ENCODE data around the gene GSTM2. TPM values are rescaled to one million over a fixed set of nuclear protein-coding genes. Genes with fewer than 3 reads are reported as not detected.

The GSTM2 gene
- total RNA-seq: 10 to 100 TPM; 49.0 to 72.4 TPM

- no peaks in the 10 kb centered on the region for H3K27me3 ChIP-seq (replicated peaks; ENCODE audit: insufficient read depth)
- H3K4me1 ChIP-seq (ENCODE audit: control insufficient read depth in 1 of 2, low read depth in 2 of 2): peaks cover 6 to 11% of the 10 kb centered on the region in 2 donors
- DNase-seq (ENCODE audit: low spot score) (peak; percentile 65), ATAC-seq (ENCODE audit: insufficient number of reproducible peaks, low FRiP score, low read depth) (peak; percentile 89)
- H3K4me3 ChIP-seq: peak within 1 kb of the TSS; percentile 78
- H3K27ac ChIP-seq: peak within 1 kb of the TSS; percentile 39 to 42
- H3K36me3 ChIP-seq: peaks cover 5% of the 10 kb centered on the region
- H3K9me3 ChIP-seq: no peaks in the 10 kb centered on the region
- no peak for TF ChIP-seq CTCF (IDR thresholded peaks at IDR 0.05)
These were observed at the start of gene GSTM2 for GRCh38 chr1:109667452-109668122. TSS of gene GSTM2 (plus strand) at chr1:109668057. CDS start at chr1:109668116, 59 bp downstream.

GRCh38 chr1:109618661-109619575, 48.9 kb upstream of the GSTM2 start:
- DNase-seq (ENCODE audit: low spot score) (no peak), ATAC-seq (ENCODE audit: insufficient number of reproducible peaks, low FRiP score, low read depth) (no peak)
- Histone ChIP-seq H3K27me3 (replicated peaks; ENCODE audit: insufficient read depth) (no peaks in the 10 kb centered on the region), H3K27ac (peak overlapping the region; percentile 79 to 93), H3K4me1 (ENCODE audit: control insufficient read depth in 1 of 2, low read depth in 2 of 2) (peaks cover 23 to 36% of the 10 kb centered on the region in 2 donors), H3K9me3 (no peaks in the 10 kb centered on the region), H3K36me3 (no peaks in the 10 kb centered on the region), H3K4me3 (peak overlapping the region; percentile 88)
- TF ChIP-seq CTCF (IDR thresholded peaks at IDR 0.05): no peak

- H3K27ac ChIP-seq: peak within 1 kb of the TSS; percentile 79 to 93
- H3K27me3 ChIP-seq (replicated peaks; ENCODE audit: insufficient read depth): no peaks in the 10 kb centered on the region
- no peaks in the 10 kb centered on the region for H3K9me3 ChIP-seq
- ATAC-seq (ENCODE audit: insufficient number of reproducible peaks, low FRiP score, low read depth) (peak; percentile 57), DNase-seq (ENCODE audit: low spot score) (no peak)
- H3K36me3 ChIP-seq: no peaks in the 10 kb centered on the region
- H3K4me3 ChIP-seq: peak within 1 kb of the TSS; percentile 88
- peaks cover 29 to 44% of the 10 kb centered on the region in 2 donors for H3K4me1 ChIP-seq (ENCODE audit: control insufficient read depth in 1 of 2, low read depth in 2 of 2)
- no peak for TF ChIP-seq CTCF (IDR thresholded peaks at IDR 0.05)
These were observed 48.1 kb upstream of the GSTM2 start, which contains the start of the genes AMPD2 and GNAT2 for GRCh38 chr1:109619576-109620400. TSS of gene AMPD2 (plus strand) at chr1:109619837. CDS start at chr1:109621176, 1,339 bp downstream. TSS of gene GNAT2 (minus strand) at chr1:109619616. CDS start at chr1:109612870, 6,746 bp downstream.

- Histone ChIP-seq H3K27me3 (replicated peaks; ENCODE audit: insufficient read depth) (no peaks in the 10 kb centered on the region), H3K9me3 (no peaks in the 10 kb centered on the region), H3K4me1 (ENCODE audit: control insufficient read depth in 1 of 2, low read depth in 2 of 2) (peaks cover 29 to 44% of the 10 kb centered on the region in 2 donors), H3K4me3 (peak overlapping the region; percentile 88), H3K27ac (peak overlapping the region; percentile 79 to 93), H3K36me3 (no peaks in the 10 kb centered on the region)
- DNase-seq (ENCODE audit: low spot score) (no peak), ATAC-seq (ENCODE audit: insufficient number of reproducible peaks, low FRiP score, low read depth) (peak; percentile 36)
- TF ChIP-seq CTCF (IDR thresholded peaks at IDR 0.05): no peak
These were observed 47.5 kb upstream of the GSTM2 start for GRCh38 chr1:109620401-109620791.

All from thoracic aorta (tissue), 2 donors.